Nephron (organoid): ENCODE results near the gene SACM1L.

Experiments
- H3K27ac Mint-ChIP-seq, 3 experiments: 2 replicates each; pipeline ENCODE4 v1.8.0; 2020; ENCODE audit warnings: mixed read lengths in 3 of 3, mild to moderate bottlenecking in 2 of 3, moderate library complexity in 1 of 3
- H3K27me3 Mint-ChIP-seq: 2 replicates; pipeline ENCODE4 v1.8.0; 2021; ENCODE audit warnings: low read depth, mild to moderate bottlenecking, moderate library complexity, mixed read lengths
- H3K36me3 Mint-ChIP-seq: 2 replicates; pipeline ENCODE4 v1.8.0; 2020; ENCODE audit warnings: low read depth, mixed read lengths
- H3K4me1 Mint-ChIP-seq: 2 replicates; pipeline ENCODE4 v1.8.0; 2020; ENCODE audit warnings: mixed read lengths
- H3K4me3 Mint-ChIP-seq, 3 experiments: 2 replicates each; pipeline ENCODE4 v1.8.0; 2020; ENCODE audit warnings: mild to moderate bottlenecking in 3 of 3, mixed read lengths in 3 of 3, moderate library complexity in 2 of 3
- H3K9me3 Mint-ChIP-seq: 2 replicates; pipeline ENCODE4 v1.8.0; 2020; ENCODE audit warnings: mixed read lengths
- TF ChIP-seq, protein P1 (sequence below), 3 experiments: fragments of 200-600 bp; sonication (generic); IDR thresholded peaks; one replicate each; pipeline ENCODE4 v1.5.0; 2021; ENCODE audit warnings: antibody characterized with exemption in 3 of 3; ENCODE audit not compliant: unreplicated experiment in 3 of 3

The SACM1L gene

DNA sequence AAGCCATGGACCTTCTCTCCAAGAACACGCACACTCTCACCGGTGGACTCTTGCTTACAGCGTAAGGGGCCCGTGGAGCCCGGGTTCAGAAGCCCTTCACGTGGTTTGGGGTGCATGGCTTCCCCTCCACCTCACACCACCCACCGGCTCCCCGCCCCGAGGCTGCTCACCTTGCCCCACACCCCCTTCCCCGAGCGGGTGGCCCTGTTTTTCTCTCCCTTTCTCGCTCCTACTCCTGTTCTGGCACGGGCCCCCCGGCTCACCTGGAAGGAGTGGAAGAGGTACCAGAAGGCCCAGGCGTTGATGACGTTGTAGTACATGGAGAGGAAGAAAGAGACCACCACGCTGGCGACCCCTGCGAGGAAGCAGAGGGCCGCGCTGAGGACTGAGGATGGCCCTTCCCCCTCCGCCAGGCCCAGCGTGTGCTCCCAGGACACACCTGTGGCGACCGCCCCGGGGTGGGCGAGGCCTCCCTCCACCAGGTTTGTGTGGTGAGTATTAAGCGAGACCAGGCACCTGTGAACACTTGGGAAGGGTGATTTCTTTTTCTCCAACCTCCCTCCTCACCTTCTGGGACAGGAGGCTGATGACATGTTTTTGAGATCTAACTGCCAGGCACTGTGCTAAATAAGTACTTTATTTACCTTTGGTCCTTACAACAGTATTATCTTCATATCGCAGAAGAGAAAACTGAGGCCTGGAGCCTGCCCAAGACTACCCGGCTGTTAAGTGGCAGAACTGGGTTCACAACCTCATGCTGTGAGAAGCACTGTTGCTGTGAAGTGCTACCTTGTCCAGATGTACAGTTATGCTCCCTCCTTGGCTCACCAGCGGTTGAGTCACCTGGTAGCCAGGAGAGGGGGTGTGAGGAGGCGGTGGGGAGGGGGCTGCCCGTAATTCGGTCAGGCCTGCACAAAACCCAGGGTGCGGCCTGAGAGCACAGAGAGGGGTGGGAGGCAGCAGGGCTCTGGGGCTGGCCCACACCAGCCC, 90.8 kb downstream of the SACM1L start:
- H3K36me3 Mint-ChIP-seq = no peaks in the 10 kb centered on the region

DNA sequence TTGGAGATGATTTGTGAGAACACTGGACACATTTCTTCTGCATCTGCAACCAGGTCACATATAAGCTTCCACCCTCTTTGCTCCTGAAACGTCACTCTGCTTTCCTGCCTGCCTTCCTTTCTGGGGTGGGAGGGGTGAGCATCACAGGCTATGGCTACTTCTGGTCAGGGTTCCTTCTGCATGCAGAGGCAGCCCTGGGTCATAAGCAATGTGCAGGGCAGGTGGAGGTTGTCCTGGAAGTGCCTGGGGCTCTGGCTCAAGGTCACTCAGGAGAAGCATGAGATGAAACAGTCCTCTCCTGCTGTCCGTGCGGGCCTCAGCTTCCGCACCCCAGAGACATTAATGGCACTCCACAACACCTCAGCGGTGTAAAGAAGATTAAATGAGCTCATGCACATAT, 92.1 kb downstream of the SACM1L start:
- TF ChIP-seq, protein P1, sequence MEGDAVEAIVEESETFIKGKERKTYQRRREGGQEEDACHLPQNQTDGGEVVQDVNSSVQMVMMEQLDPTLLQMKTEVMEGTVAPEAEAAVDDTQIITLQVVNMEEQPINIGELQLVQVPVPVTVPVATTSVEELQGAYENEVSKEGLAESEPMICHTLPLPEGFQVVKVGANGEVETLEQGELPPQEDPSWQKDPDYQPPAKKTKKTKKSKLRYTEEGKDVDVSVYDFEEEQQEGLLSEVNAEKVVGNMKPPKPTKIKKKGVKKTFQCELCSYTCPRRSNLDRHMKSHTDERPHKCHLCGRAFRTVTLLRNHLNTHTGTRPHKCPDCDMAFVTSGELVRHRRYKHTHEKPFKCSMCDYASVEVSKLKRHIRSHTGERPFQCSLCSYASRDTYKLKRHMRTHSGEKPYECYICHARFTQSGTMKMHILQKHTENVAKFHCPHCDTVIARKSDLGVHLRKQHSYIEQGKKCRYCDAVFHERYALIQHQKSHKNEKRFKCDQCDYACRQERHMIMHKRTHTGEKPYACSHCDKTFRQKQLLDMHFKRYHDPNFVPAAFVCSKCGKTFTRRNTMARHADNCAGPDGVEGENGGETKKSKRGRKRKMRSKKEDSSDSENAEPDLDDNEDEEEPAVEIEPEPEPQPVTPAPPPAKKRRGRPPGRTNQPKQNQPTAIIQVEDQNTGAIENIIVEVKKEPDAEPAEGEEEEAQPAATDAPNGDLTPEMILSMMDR (IDR thresholded peaks at IDR 0.05; ENCODE audit: unreplicated experiment in 3 of 3) = no peak
- H3K4me3 Mint-ChIP-seq = no peak overlapping the region
- no peaks in the 10 kb centered on the region for H3K9me3 Mint-ChIP-seq
- H3K4me1 Mint-ChIP-seq = peaks cover 5% of the 10 kb centered on the region
- no peaks in the 10 kb centered on the region for H3K36me3 Mint-ChIP-seq
- H3K27me3 Mint-ChIP-seq = peaks cover 29% of the 10 kb centered on the region
- H3K27ac Mint-ChIP-seq = no peak overlapping the region

More for the DNA sequence above, 90.8 kb downstream of the SACM1L start:
- peaks cover 5% of the 10 kb centered on the region for H3K4me1 Mint-ChIP-seq
- TF ChIP-seq, protein P1 (IDR thresholded peaks at IDR 0.05; ENCODE audit: unreplicated experiment in 3 of 3) = no peak
- peaks cover 31% of the 10 kb centered on the region for H3K27me3 Mint-ChIP-seq
- H3K9me3 Mint-ChIP-seq = no peaks in the 10 kb centered on the region
- no peak overlapping the region for H3K27ac Mint-ChIP-seq
- H3K4me3 Mint-ChIP-seq = no peak overlapping the region

DNA sequence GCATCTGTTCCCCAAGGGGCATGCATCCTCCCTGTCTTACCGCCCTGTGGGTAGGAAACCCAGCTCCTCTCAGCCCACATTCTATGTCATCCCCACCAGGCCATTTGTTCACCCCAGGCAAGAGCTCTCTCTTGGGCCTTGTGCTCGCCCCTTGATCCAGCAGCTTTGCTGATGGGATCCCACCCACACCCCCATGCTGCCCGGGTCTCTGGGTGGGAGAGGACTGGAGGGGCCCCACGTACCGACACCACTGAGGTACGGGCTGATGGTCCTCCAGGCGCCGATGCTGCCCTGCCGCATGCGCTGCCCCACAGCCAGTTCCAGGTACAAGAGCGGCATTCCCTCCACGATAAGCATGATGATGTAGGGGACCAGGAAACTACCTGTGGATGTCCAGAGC, 92.6 kb downstream of the SACM1L start:
- Mint-ChIP-seq H3K27me3 (peaks cover 29% of the 10 kb centered on the region), H3K27ac (no peak overlapping the region), H3K9me3 (no peaks in the 10 kb centered on the region), H3K4me3 (no peak overlapping the region), H3K36me3 (no peaks in the 10 kb centered on the region), H3K4me1 (peaks cover 5% of the 10 kb centered on the region)
- TF ChIP-seq, protein P1 (IDR thresholded peaks at IDR 0.05; ENCODE audit: unreplicated experiment in 3 of 3) = no peak

DNA sequence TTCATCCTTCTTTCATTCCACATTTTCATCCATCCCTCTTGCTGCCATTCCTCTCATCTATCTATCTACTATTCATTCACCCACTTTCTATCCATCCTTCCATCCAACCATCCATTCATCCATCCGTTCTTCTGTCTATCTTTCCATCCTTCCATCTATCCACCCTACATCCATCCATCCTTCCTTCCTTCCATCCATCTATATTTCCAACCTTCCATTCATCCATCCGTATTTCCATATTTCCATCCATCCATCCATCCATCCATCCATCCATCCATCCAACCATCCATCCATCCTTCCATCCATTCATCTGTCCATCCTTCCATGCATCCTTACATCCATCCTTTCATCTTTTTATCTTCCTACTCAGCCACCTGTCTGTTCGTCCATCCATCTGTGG, 93.2 kb downstream of the SACM1L start:
- H3K27ac Mint-ChIP-seq = no peak overlapping the region
- peaks cover 5% of the 10 kb centered on the region for H3K4me1 Mint-ChIP-seq
- TF ChIP-seq, protein P1 (IDR thresholded peaks at IDR 0.05; ENCODE audit: unreplicated experiment in 3 of 3) = no peak
- no peaks in the 10 kb centered on the region for H3K36me3 Mint-ChIP-seq
- peaks cover 29% of the 10 kb centered on the region for H3K27me3 Mint-ChIP-seq
- H3K4me3 Mint-ChIP-seq = no peak overlapping the region
- H3K9me3 Mint-ChIP-seq = no peaks in the 10 kb centered on the region

DNA sequence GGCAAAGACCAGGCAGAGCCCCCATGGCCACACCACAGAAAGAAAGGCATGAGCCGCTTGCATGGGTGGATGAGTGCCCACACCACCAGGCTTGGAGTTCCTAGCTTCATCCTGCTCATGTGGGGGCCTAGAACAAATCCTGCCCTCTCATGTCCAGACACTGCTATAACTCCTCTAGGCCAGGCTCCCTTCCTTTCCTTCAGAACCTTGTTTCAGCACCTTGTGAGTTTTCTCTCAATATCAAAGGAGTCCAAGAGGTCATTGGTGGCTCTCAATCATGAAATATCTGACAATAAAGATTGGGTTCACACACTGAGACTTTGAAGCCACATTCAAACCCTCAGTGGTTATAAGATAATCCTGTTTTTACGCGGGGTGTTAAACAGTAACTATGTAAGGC, 94.5 kb downstream of the SACM1L start:
- Mint-ChIP-seq H3K36me3 (no peaks in the 10 kb centered on the region), H3K9me3 (no peaks in the 10 kb centered on the region), H3K27me3 (peaks cover 23% of the 10 kb centered on the region), H3K4me3 (no peak overlapping the region), H3K4me1 (no peaks in the 10 kb centered on the region), H3K27ac (no peak overlapping the region)
- TF ChIP-seq, protein P1 (IDR thresholded peaks at IDR 0.05; ENCODE audit: unreplicated experiment in 3 of 3) = no peak
